Endodermal cell (in vitro differentiated cells): ENCODE results near the gene HSD17B12. TPM values are rescaled to one million over a fixed set of nuclear protein-coding genes. Genes with fewer than 3 reads are reported as not detected.
A peak's percentile ranks its signal among the peaks of the same experiment; 100 is the strongest.

ENCODE experiments used
- DNase-seq: peaks from one replicate; pipeline ENCODE4 v3.0.0-alpha.2; 2017
- H3K27ac ChIP-seq: 2 replicates; pipeline ENCODE4 v1.5.1; 2013; ENCODE audit warnings: mild to moderate bottlenecking, low read depth, low read length, moderate library complexity
- H3K27me3 ChIP-seq: 2 replicates; pipeline ENCODE4 v1.6.1; 2013; ENCODE audit warnings: mild to moderate bottlenecking, low read length, moderate library complexity; ENCODE audit not compliant: insufficient read depth, control insufficient read depth, poor library complexity, severe bottlenecking
- H3K36me3 ChIP-seq: 2 replicates; pipeline ENCODE4 v1.7.0; 2013; ENCODE audit warnings: mild to moderate bottlenecking, low read length, moderate library complexity; ENCODE audit not compliant: control insufficient read depth, insufficient read depth
- H3K4me1 ChIP-seq: one replicate; pipeline ENCODE4 v1.7.0; 2013; ENCODE audit warnings: low read length; ENCODE audit not compliant: control insufficient read depth, insufficient read depth
- H3K4me3 ChIP-seq: 2 replicates; pipeline ENCODE4 v1.5.1; 2013; ENCODE audit warnings: mild to moderate bottlenecking, low read length, moderate library complexity
- H3K9ac ChIP-seq: 2 replicates; pipeline ENCODE4 v1.6.1; 2013; ENCODE audit warnings: mild to moderate bottlenecking, low read length, moderate library complexity; ENCODE audit not compliant: poor library complexity, severe bottlenecking; ENCODE audit errors: extremely low read depth
- H3K9me3 ChIP-seq: 2 replicates; pipeline ENCODE4 v1.6.1; 2013; ENCODE audit warnings: mild to moderate bottlenecking, low read length, moderate library complexity; ENCODE audit not compliant: control insufficient read depth
- H3K27ac Mint-ChIP-seq: 2 replicates; pipeline ENCODE4 v1.8.0; 2020; ENCODE audit warnings: mixed read lengths
- H3K27me3 Mint-ChIP-seq: 2 replicates; pipeline ENCODE4 v1.8.0; 2021; ENCODE audit warnings: mild to moderate bottlenecking, mixed read lengths; ENCODE audit not compliant: insufficient read depth
- H3K36me3 Mint-ChIP-seq: 2 replicates; pipeline ENCODE4 v1.8.0; 2020; ENCODE audit warnings: low read depth, mixed read lengths
- H3K4me1 Mint-ChIP-seq: 2 replicates; pipeline ENCODE4 v1.8.0; 2020; ENCODE audit warnings: mixed read lengths
- H3K4me3 Mint-ChIP-seq: 2 replicates; pipeline ENCODE4 v1.8.0; 2020; ENCODE audit warnings: mild to moderate bottlenecking, moderate library complexity, mixed read lengths
- H3K9me3 Mint-ChIP-seq: 2 replicates; pipeline ENCODE4 v1.8.0; 2020; ENCODE audit warnings: mild to moderate bottlenecking, mixed read lengths
- WGBS, 2 experiments: methylation state at CpG; one replicate each; pipeline versions ENCODE4 v1.1.5 to v1.1.7; 2013; ENCODE audit warnings: missing lambda C conversion rate in 2 of 2, mixed read lengths in 1 of 2; ENCODE audit not compliant: insufficient coverage in 1 of 2, insufficient read length in 1 of 2; 5-methylcytosine and 5-hydroxymethylcytosine counted together
- total RNA-seq, 2 donors: library from RNA; stranded (reverse); fragmentation: NEBNext Ultra II Directional in 1 of 2; extraction: Animal tissue kit (Norgen Biotek cat#: 25700) in 1 of 2; gene quantifications; 2 replicates in 1 of 2; 3 replicates in 1 of 2; pipeline ENCODE4 v1.2.1, GENCODE V29; 2021
- TF ChIP-seq, protein P1 (sequence below): fragments of 200-600 bp; sonication (generic); conservative IDR thresholded peaks from 2 replicates; pipeline ENCODE4 v1.5.0; 2021; ENCODE audit warnings: antibody characterized with exemption, mild to moderate bottlenecking

The HSD17B12 gene
- total RNA-seq, 2 donors from 2014 or later = 109 to 138 TPM

DNA sequence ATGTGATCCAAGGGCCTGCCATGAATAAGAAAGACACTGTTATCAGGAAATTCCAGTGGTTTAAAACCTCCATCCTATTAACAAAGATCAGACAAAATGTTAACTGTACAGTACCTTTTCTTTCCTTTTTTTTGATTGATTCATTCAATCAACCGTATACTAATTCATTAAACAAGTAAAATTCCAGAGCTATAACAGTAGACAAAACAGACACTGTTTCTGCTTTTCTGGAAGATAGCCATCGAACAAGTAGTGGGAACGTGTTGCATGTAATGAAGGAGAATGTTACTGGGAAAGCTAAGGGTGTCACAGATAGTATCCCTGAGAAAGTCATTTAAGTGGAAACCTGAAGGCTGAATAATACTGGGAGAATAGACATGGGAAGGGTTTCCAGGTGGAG is 126.4 kb downstream of the HSD17B12 start:
- Histone ChIP-seq H3K9ac (no peak overlapping the region), H3K27me3 (no peaks in the 10 kb centered on the region), H3K4me3 (no peak overlapping the region), H3K4me1 (no peaks in the 10 kb centered on the region), H3K27ac (no peak overlapping the region), H3K36me3 (peaks cover 43% of the 10 kb centered on the region), H3K9me3 (peaks cover 21% of the 10 kb centered on the region)
- Mint-ChIP-seq H3K27me3 (no peaks in the 10 kb centered on the region), H3K9me3 (peaks cover 11% of the 10 kb centered on the region), H3K36me3 (peaks cover 38% of the 10 kb centered on the region), H3K4me3 (no peak overlapping the region), H3K27ac (no peak overlapping the region), H3K4me1 (no peaks in the 10 kb centered on the region)
- 92 to 96% methylated on average over 3 of the region's 3 CpGs for WGBS, 2 experiments
- TF ChIP-seq, protein P1, sequence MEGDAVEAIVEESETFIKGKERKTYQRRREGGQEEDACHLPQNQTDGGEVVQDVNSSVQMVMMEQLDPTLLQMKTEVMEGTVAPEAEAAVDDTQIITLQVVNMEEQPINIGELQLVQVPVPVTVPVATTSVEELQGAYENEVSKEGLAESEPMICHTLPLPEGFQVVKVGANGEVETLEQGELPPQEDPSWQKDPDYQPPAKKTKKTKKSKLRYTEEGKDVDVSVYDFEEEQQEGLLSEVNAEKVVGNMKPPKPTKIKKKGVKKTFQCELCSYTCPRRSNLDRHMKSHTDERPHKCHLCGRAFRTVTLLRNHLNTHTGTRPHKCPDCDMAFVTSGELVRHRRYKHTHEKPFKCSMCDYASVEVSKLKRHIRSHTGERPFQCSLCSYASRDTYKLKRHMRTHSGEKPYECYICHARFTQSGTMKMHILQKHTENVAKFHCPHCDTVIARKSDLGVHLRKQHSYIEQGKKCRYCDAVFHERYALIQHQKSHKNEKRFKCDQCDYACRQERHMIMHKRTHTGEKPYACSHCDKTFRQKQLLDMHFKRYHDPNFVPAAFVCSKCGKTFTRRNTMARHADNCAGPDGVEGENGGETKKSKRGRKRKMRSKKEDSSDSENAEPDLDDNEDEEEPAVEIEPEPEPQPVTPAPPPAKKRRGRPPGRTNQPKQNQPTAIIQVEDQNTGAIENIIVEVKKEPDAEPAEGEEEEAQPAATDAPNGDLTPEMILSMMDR = no peak
- no peak for DNase-seq

GRCh38 chr11:43810929-43811596 is 130.5 kb downstream of the HSD17B12 start:
- no peaks in the 10 kb centered on the region for H3K27me3 Mint-ChIP-seq
- no peak for DNase-seq
- H3K9me3 Mint-ChIP-seq = peaks cover 1% of the 10 kb centered on the region
- Histone ChIP-seq H3K9ac (no peak overlapping the region), H3K4me3 (no peak overlapping the region), H3K4me1 (no peaks in the 10 kb centered on the region), H3K27ac (no peak overlapping the region), H3K27me3 (no peaks in the 10 kb centered on the region), H3K9me3 (peaks cover 2% of the 10 kb centered on the region), H3K36me3 (peaks cover 21% of the 10 kb centered on the region)
- no peaks in the 10 kb centered on the region for H3K4me1 Mint-ChIP-seq
- H3K4me3 Mint-ChIP-seq = no peak overlapping the region
- 85 to 100% methylated on average over 3 to 5 of the region's 7 CpGs for WGBS, 2 experiments
- TF ChIP-seq, protein P1 = peak; percentile 44
- H3K36me3 Mint-ChIP-seq = peaks cover 19% of the 10 kb centered on the region
- H3K27ac Mint-ChIP-seq = no peak overlapping the region

GRCh38 chr11:43812471-43812870 is 131.9 kb downstream of the HSD17B12 start:
- no peaks in the 10 kb centered on the region for H3K4me1 ChIP-seq
- H3K27ac ChIP-seq = no peak overlapping the region
- no peak for DNase-seq
- H3K27me3 ChIP-seq = no peaks in the 10 kb centered on the region
- no peak overlapping the region for H3K9ac ChIP-seq
- no peaks in the 10 kb centered on the region for H3K4me1 Mint-ChIP-seq
- H3K9me3 Mint-ChIP-seq = no peaks in the 10 kb centered on the region
- TF ChIP-seq, protein P1 = no peak
- H3K27ac Mint-ChIP-seq = no peak overlapping the region
- peaks cover 11% of the 10 kb centered on the region for H3K36me3 ChIP-seq
- H3K4me3 Mint-ChIP-seq = no peak overlapping the region
- H3K4me3 ChIP-seq = no peak overlapping the region
- no peaks in the 10 kb centered on the region for H3K27me3 Mint-ChIP-seq
- peaks cover 22% of the 10 kb centered on the region for H3K36me3 Mint-ChIP-seq
- no peaks in the 10 kb centered on the region for H3K9me3 ChIP-seq
